GM12891 (cell line): ENCODE results near the gene THAP7.
"Not testable (repeated sequence)": the region's sequence is repeated elsewhere in the genome, so short reads cannot be mapped to it uniquely, and the experiment has no call there.

Experiments
- DNase-seq: peaks from one replicate; pipeline ENCODE4 v3.0.0; 2011; ENCODE audit warnings: low spot score; ENCODE audit not compliant: insufficient read length
- FAIRE-seq: peaks from 2 replicates; lab custom pipeline; 2011; peaks lifted over from hg19 to GRCh38; lab: Jason Lieb, UNC
- PAX5 ChIP-seq: IDR thresholded peaks from 2 replicates; pipeline ENCODE4 v1.6.1; 2011; ENCODE audit warnings: low read length, moderate library complexity, mild to moderate bottlenecking; ENCODE audit not compliant: insufficient read depth, severe bottlenecking
- POLR2A ChIP-seq: IDR thresholded peaks from 2 replicates; pipeline ENCODE4 v1.6.1; 2011; ENCODE audit warnings: low read depth, low read length, control low read depth
- POLR2AphosphoS5 ChIP-seq: IDR thresholded peaks from 2 replicates; pipeline ENCODE4 v1.6.1; 2011; ENCODE audit warnings: low read depth, low read length, control low read depth
- POU2F2 ChIP-seq: IDR thresholded peaks from 2 replicates; pipeline ENCODE4 v1.6.1; 2011; ENCODE audit warnings: low read depth, mild to moderate bottlenecking, control low read depth, low read length, moderate library complexity
- SPI1 ChIP-seq: IDR thresholded peaks from 2 replicates; pipeline ENCODE4 v1.6.1; 2011; ENCODE audit warnings: low read depth, low read length, control low read depth
- TAF1 ChIP-seq: IDR thresholded peaks from 2 replicates; pipeline ENCODE4 v1.6.1; 2011; ENCODE audit warnings: low read depth, low read length, control low read depth

Gene THAP7

GRCh38 chr22:20973634-20974286, 28.2 kb downstream of the THAP7 start:
- FAIRE-seq, result no peak
- DNase-seq, result no peak
- TF ChIP-seq POLR2A (no peak), POLR2AphosphoS5 (no peak), SPI1 (no peak), PAX5 (no peak), POU2F2 (no peak), TAF1 (no peak)

GRCh38 chr22:20972933-20973577, 28.9 kb downstream of the THAP7 start:
- TF ChIP-seq POLR2AphosphoS5 (no peak), PAX5 (no peak), POLR2A (no peak), POU2F2 (no peak), TAF1 (no peak), SPI1 (no peak)
- DNase-seq, result no peak
- no peak for FAIRE-seq

- FAIRE-seq, result not testable (repeated sequence)
These were observed 29.8 kb downstream of the THAP7 start for GRCh38 chr22:20972014-20972694.

GRCh38 chr22:20970939-20971657, 30.8 kb downstream of the THAP7 start:
- TF ChIP-seq PAX5 (no peak), SPI1 (no peak), TAF1 (no peak), POLR2A (no peak), POU2F2 (no peak), POLR2AphosphoS5 (no peak)
- FAIRE-seq, result no peak
- DNase-seq, result no peak

More at GRCh38 chr22:20972014-20972694, 29.8 kb downstream of the THAP7 start:
- not testable (repeated sequence) for DNase-seq

- peak; percentile 72 for TF ChIP-seq SPI1
- TF ChIP-seq POLR2AphosphoS5, result no peak
- no peak for FAIRE-seq
- DNase-seq, result no peak
These were observed 33.5 kb downstream of the THAP7 start for GRCh38 chr22:20968281-20968977.

- FAIRE-seq (no peak), DNase-seq (no peak)
- no peak for TF ChIP-seq POLR2AphosphoS5
These were observed 34.2 kb downstream of the THAP7 start for GRCh38 chr22:20967697-20968211.

GRCh38 chr22:20966883-20967696, 34.8 kb downstream of the THAP7 start, which contains the start of gene AIFM3:
Gene AIFM3, plus strand, starts transcription at chr22:20967255. Its CDS starts 690 bp downstream, at chr22:20967945.
- DNase-seq (no peak), FAIRE-seq (no peak)

GRCh38 chr22:20965888-20966855, 35.7 kb downstream of the THAP7 start:
- FAIRE-seq (no peak), DNase-seq (no peak)
- TF ChIP-seq TAF1, result no peak
- no peak for TF ChIP-seq POLR2AphosphoS5
- no peak for TF ChIP-seq POLR2A
- TF ChIP-seq PAX5, result no peak
- no peak for TF ChIP-seq POU2F2
- TF ChIP-seq SPI1, result no peak

More at GRCh38 chr22:20966883-20967696, 34.8 kb downstream of the THAP7 start, which contains the start of gene AIFM3:
- TF ChIP-seq POLR2AphosphoS5, result no peak
- no peak for TF ChIP-seq PAX5
- no peak for TF ChIP-seq POLR2A
- TF ChIP-seq POU2F2, result no peak
- no peak for TF ChIP-seq TAF1
- no peak for TF ChIP-seq SPI1
